ENCODE measurements around the gene MRPL52. TPM values are rescaled to one million over a fixed set of nuclear protein-coding genes. Genes with fewer than 3 reads are reported as not detected.

Gene MRPL52
- total and polyA plus RNA-seq, 2 of the 13 experiments (the other 11 are each of a cell fraction or from before 2014, with no cell fraction given): 118 to 329 TPM

- H3K9ac ChIP-seq (ENCODE audit: insufficient read depth, low read depth, low read length): no peak overlapping the region
- H3K4me3 ChIP-seq (replicated peaks in 1 of 3; ENCODE audit: insufficient read depth in 1 of 3, low read depth in 2 of 3, low read length in 3 of 3): no peak overlapping the region
- H3K27ac ChIP-seq (ENCODE audit: extremely low read length, insufficient read depth, low read length): no peak overlapping the region
- peaks cover 19% of the 10 kb centered on the region for H3K4me1 ChIP-seq (ENCODE audit: insufficient read depth, low read length)
- WGBS (ENCODE audit: low lambda C conversion rate): 78% methylated on average over 26 of the region's 26 CpGs
- FAIRE-seq (no peak), DNase-seq (ENCODE audit: low spot score) (no peak), ATAC-seq (no peak)
- H2AFZ ChIP-seq (ENCODE audit: low read length): no peak overlapping the region
- intact Hi-C loops (cut with micrococcal nuclease; ENCODE audit: unreplicated experiment) (no loop called here), in situ Hi-C loops (cut with HindIII; ENCODE audit: extremely low pct_ligation_motif_present, low pct_unique_long_range_greater_than_20kb) (loop anchor here (5.0 kb wide), 1 partner anchor 289 kb away; no protein-coding TSS in a partner anchor)
- no peaks in the 10 kb centered on the region for H4K20me1 ChIP-seq (ENCODE audit: insufficient read depth, low read length)
- no peak overlapping the region for H3K4me2 ChIP-seq (ENCODE audit: low read depth, low read length)
- CTCF ChIA-PET (ENCODE audit: low intra/inter-chr PET ratio, low total read pairs): no interaction called here
- no peak for TF ChIP-seq ZNF142 (CRISPR knock-in tag; IDR thresholded peaks at IDR 0.05)
- H3K79me2 ChIP-seq (ENCODE audit: insufficient read depth, low read length): no peaks in the 10 kb centered on the region
- H3K36me3 ChIP-seq (replicated peaks in 1 of 2; ENCODE audit: control insufficient read depth in 1 of 2, insufficient read depth in 2 of 2, low read length in 2 of 2): no peaks in the 10 kb centered on the region
- BruUV-seq (replicated peaks): no TSS peak
- H3K9me3 ChIP-seq (ENCODE audit: low read length): no peaks in the 10 kb centered on the region
- POLR2A ChIA-PET: interaction anchor here (0.8 kb wide), 1 partner anchor 24 kb away, joined by 3 read pairs; no protein-coding TSS in a partner anchor
- peaks cover 5 to 37% of the 10 kb centered on the region in 2 experiments; a peak in 4 of 5 replicates for H3K27me3 ChIP-seq (ENCODE audit: control insufficient read depth in 1 of 2, insufficient read depth in 2 of 2, low read length in 2 of 2)
These were observed 16.3 kb downstream of the MRPL52 start for GRCh38 chr14:22845821-22846625.

Data from HepG2 (cell line).